Activated naive CD4-positive, alpha-beta T cell treated with anti-CD3 and anti-CD28 coated beads, Interleukin-2, amount 10 ng/mL, durations not matched to agents 7 days and 5 days (primary cell): ENCODE measurements around the gene GALNT15.

Source experiments
- CTCF ChIA-PET: fragments of 350-600 bp; sonication (Branson Sonifier 250); formaldehyde crosslinking; loops from one replicate; lab custom pipeline; 2021; ENCODE audit warnings: antibody characterized with exemption; lab: Charles Lee
- DNase-seq: peaks from one replicate; pipeline ENCODE4 v3.0.0-alpha.2; 2020
- H3K27ac Mint-ChIP-seq: one replicate; pipeline ENCODE4 v1.8.0; 2021; ENCODE audit warnings: mild to moderate bottlenecking, moderate library complexity, mixed read lengths
- H3K27me3 Mint-ChIP-seq: one replicate; pipeline ENCODE4 v1.8.0; 2021; ENCODE audit warnings: mild to moderate bottlenecking, mixed read lengths
- H3K36me3 Mint-ChIP-seq: one replicate; pipeline ENCODE4 v1.8.0; 2021; ENCODE audit warnings: mixed read lengths
- H3K4me1 Mint-ChIP-seq: one replicate; pipeline ENCODE4 v1.8.0; 2021; ENCODE audit warnings: mixed read lengths
- H3K4me3 Mint-ChIP-seq: one replicate; pipeline ENCODE4 v1.8.0; 2021; ENCODE audit warnings: mild to moderate bottlenecking, moderate library complexity, mixed read lengths
- H3K9me3 Mint-ChIP-seq: one replicate; pipeline ENCODE4 v1.8.0; 2021; ENCODE audit warnings: mixed read lengths

The GALNT15 gene

DNA sequence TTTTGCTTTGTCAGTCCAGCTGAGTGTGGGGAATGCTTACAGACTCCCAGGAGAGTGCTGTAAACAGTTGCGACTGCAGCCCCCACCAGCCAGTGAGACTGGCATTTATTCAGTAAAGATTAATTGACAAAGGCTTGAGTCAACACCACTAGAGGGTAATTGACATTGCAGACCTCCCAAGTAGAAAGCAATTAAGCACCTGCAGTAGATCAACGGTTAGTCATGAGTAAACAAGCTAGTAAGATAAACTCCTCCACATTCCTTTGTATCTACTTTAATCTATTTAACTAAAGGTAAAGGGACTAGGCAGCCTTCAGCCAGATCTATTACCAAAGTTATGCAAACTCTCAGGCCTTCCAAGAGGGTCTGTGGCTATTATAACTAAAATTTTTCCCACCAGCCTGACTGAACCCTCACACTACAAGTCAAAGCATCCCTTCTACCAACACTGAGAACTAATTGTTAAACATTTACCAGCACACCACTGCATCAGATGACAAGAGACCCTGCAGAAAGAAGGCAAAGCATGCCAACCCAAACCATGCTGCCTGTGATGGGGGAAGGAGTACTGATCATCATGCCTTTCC, 30.5 kb upstream of the GALNT15 start:
- peaks cover 11% of the 10 kb centered on the region for H3K9me3 Mint-ChIP-seq
- no peak overlapping the region for H3K4me3 Mint-ChIP-seq
- CTCF ChIA-PET, result no interaction called here
- H3K4me1 Mint-ChIP-seq, result peaks cover 5% of the 10 kb centered on the region
- DNase-seq, result no peak
- no peaks in the 10 kb centered on the region for H3K36me3 Mint-ChIP-seq
- H3K27ac Mint-ChIP-seq, result no peak overlapping the region
- H3K27me3 Mint-ChIP-seq, result peaks cover 9% of the 10 kb centered on the region

- CTCF ChIA-PET, result no interaction called here
- Mint-ChIP-seq H3K27me3 (peaks cover 9% of the 10 kb centered on the region), H3K27ac (no peak overlapping the region), H3K36me3 (no peaks in the 10 kb centered on the region), H3K4me3 (no peak overlapping the region), H3K4me1 (peaks cover 5% of the 10 kb centered on the region), H3K9me3 (peaks cover 11% of the 10 kb centered on the region)
- DNase-seq, result no peak
These were observed 29.3 kb upstream of the GALNT15 start for GRCh38 chr3:16145176-16145575.

DNA sequence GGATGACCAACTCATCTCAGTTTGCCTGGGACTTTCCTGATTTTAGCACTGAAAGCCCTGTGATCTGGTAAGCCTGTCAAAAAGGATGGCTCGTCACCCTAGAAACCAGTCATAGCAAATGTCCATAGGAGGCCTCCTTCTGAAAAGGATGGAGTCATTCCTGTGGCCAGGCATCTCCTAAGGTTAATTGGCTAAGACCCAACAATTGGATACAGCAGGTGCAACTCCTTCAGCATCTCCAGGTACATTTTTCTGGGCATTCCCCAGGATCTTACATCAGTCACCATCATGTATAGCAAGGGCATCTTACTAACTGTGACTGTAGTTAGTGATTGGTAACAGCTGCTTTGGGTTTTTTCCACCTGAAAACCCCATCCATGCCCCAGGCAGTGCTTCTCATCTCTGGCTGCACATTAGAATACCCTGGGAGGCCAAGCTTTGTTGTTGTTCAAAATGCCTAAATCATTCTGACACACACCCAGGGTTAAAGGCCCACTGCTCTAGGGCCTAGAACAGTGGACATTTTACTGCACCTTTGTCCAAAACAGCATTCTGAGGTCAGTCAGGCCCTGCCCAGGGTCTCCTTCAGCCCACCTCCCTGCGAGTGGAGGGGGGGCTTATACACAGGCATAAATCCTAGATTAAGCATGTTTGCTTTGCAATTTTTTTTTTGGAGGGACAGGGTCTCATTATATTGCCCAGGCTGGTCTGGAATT, 28.3 kb upstream of the GALNT15 start:
- peaks cover 11% of the 10 kb centered on the region for H3K9me3 Mint-ChIP-seq
- no peak overlapping the region for H3K27ac Mint-ChIP-seq
- CTCF ChIA-PET, result no interaction called here
- H3K4me1 Mint-ChIP-seq, result peaks cover 5% of the 10 kb centered on the region
- no peak for DNase-seq
- H3K4me3 Mint-ChIP-seq, result no peak overlapping the region
- H3K36me3 Mint-ChIP-seq, result no peaks in the 10 kb centered on the region
- H3K27me3 Mint-ChIP-seq, result peaks cover 9% of the 10 kb centered on the region

DNA sequence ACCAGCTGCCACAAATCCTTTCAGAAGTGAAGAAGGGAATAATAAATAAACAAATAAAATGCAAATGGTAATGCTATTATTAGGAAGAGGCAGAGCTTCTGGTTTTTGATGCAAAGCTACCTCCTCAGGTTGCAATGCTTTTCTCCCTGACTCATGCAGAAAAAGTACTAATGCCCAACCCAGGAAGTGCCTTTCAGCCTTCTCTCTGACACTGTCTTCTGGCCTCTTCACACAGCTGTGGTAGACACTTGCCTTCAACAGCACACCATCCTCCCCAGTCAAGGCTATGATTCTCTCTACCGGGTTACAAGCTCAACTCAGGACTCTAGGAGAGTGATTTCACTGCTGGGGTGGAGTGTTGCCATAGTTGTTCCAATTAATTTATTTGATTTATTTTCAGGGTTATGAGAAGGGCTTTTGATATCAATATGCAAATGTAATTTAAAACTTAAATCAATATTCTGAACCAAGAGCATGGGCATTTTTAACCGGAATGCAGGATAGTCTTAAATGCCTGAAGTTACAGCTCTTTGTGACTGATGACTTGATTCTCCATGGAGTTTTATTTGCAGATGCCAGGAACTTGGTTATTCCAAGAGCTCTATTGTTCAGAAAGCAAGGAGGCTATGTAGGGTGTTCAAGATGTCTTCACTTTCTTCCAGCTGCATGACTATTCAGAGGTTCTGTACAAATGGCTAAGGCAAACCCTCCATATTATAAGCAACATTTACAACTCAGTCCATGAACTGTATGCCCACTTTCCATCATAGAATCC, 27.1 kb upstream of the GALNT15 start:
- peaks cover 5% of the 10 kb centered on the region for H3K4me1 Mint-ChIP-seq
- DNase-seq, result no peak
- peaks cover 9% of the 10 kb centered on the region for H3K27me3 Mint-ChIP-seq
- CTCF ChIA-PET, result no interaction called here
- peaks cover 14% of the 10 kb centered on the region for H3K9me3 Mint-ChIP-seq
- H3K36me3 Mint-ChIP-seq, result no peaks in the 10 kb centered on the region
- no peak overlapping the region for H3K27ac Mint-ChIP-seq
- H3K4me3 Mint-ChIP-seq, result no peak overlapping the region

GRCh38 chr3:16148213-16148612, 26.3 kb upstream of the GALNT15 start:
- no peak for DNase-seq
- Mint-ChIP-seq H3K4me1 (peaks cover 5% of the 10 kb centered on the region), H3K27me3 (peaks cover 14% of the 10 kb centered on the region), H3K27ac (no peak overlapping the region), H3K36me3 (no peaks in the 10 kb centered on the region), H3K4me3 (no peak overlapping the region), H3K9me3 (peaks cover 16% of the 10 kb centered on the region)
- CTCF ChIA-PET, result no interaction called here

DNA sequence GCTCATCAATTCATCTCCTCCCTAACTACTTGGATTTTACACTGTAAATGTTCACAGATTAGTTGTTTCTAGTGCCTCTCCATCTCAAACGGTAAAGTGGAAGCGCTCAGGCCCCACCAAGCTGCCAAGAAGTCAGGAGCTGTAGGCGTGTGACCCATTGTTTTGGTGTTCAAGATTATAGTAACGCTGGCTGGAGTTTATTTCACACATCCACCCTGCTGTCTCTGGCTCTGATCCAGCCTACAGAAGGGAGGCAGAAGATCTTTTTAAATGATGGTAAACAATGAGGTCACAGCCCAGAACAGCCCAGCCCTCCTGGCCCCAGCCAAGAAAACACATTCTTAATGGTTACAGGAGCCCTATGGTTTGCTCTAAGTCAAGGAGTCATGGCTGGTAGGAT, 25.7 kb upstream of the GALNT15 start:
- DNase-seq, result no peak

GRCh38 chr3:16150285-16150684, 24.2 kb upstream of the GALNT15 start:
- H3K27me3 Mint-ChIP-seq, result peaks cover 15% of the 10 kb centered on the region
- peaks cover 5% of the 10 kb centered on the region for H3K4me1 Mint-ChIP-seq
- H3K4me3 Mint-ChIP-seq, result no peak overlapping the region

More for the DNA sequence above, 25.7 kb upstream of the GALNT15 start:
- no peak overlapping the region for H3K27ac Mint-ChIP-seq
- peaks cover 15% of the 10 kb centered on the region for H3K27me3 Mint-ChIP-seq
- H3K4me3 Mint-ChIP-seq, result no peak overlapping the region
- no peaks in the 10 kb centered on the region for H3K36me3 Mint-ChIP-seq
- peaks cover 13% of the 10 kb centered on the region for H3K9me3 Mint-ChIP-seq
- CTCF ChIA-PET, result no interaction called here
- H3K4me1 Mint-ChIP-seq, result peaks cover 5% of the 10 kb centered on the region

DNA sequence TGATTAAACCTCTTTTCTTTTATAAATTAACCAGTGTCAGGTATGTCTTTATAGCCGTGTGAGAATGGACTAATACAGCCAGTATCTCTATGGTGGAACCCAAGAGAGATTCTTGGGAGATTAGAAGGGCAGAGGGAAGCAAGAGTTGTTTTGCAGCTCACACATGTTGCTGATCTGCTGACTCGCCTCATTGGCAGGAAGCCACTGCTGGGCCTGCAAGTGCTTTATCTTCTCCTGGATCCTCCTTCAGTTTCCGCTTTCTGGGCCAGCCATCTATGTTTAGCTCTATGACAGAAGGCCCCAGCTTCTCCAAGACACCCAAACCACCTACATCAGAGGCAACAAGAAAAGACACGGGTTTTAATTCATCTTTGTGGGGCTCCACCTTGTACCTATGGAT, 23.4 kb upstream of the GALNT15 start:
- CTCF ChIA-PET, result no interaction called here
- H3K9me3 Mint-ChIP-seq, result peaks cover 5% of the 10 kb centered on the region
- H3K36me3 Mint-ChIP-seq, result no peaks in the 10 kb centered on the region
- H3K4me3 Mint-ChIP-seq, result no peak overlapping the region
- H3K4me1 Mint-ChIP-seq, result peaks cover 5% of the 10 kb centered on the region
- H3K27me3 Mint-ChIP-seq, result peaks cover 9% of the 10 kb centered on the region
- no peak for DNase-seq
- H3K27ac Mint-ChIP-seq, result no peak overlapping the region

More at GRCh38 chr3:16150285-16150684, 24.2 kb upstream of the GALNT15 start:
- H3K9me3 Mint-ChIP-seq, result peaks cover 5% of the 10 kb centered on the region
- CTCF ChIA-PET, result no interaction called here
- no peak overlapping the region for H3K27ac Mint-ChIP-seq
- no peak for DNase-seq
- H3K36me3 Mint-ChIP-seq, result no peaks in the 10 kb centered on the region

DNA sequence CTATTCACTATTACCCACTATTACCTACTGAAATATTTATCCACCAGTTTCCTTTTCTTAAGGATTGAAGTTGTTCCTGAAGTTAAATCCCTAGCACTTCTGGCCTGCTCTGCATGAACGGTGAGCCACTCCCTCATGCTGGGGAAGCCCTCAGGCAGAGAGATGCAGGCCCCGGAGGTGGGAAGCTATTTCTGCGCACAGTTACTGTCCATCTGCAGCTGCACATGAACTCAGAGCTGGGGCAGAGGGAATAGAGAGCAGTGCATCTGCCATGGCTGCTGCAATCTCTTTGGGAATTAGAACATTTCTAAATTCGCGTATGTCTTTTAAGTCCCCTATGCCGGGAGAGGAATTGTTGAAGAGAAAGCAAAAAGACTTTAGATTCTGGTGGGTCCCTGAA, 6.3 kb upstream of the GALNT15 start:
- H3K4me1 Mint-ChIP-seq, result no peaks in the 10 kb centered on the region
- no peaks in the 10 kb centered on the region for H3K9me3 Mint-ChIP-seq
- CTCF ChIA-PET, result no interaction called here
- no peak overlapping the region for H3K27ac Mint-ChIP-seq
- no peak overlapping the region for H3K4me3 Mint-ChIP-seq
- no peaks in the 10 kb centered on the region for H3K36me3 Mint-ChIP-seq
- peaks cover 10% of the 10 kb centered on the region for H3K27me3 Mint-ChIP-seq
- no peak for DNase-seq

- DNase-seq, result no peak
- no peaks in the 10 kb centered on the region for H3K9me3 Mint-ChIP-seq
These were observed 3.5 kb upstream of the GALNT15 start for GRCh38 chr3:16171009-16171408.

GRCh38 chr3:16171825-16172224, 2.7 kb upstream of the GALNT15 start:
- Mint-ChIP-seq H3K4me3 (no peak overlapping the region), H3K27ac (no peak overlapping the region), H3K36me3 (no peaks in the 10 kb centered on the region), H3K27me3 (peaks cover 32% of the 10 kb centered on the region), H3K4me1 (no peaks in the 10 kb centered on the region), H3K9me3 (no peaks in the 10 kb centered on the region)
- CTCF ChIA-PET, result no interaction called here
- DNase-seq, result no peak

More at GRCh38 chr3:16171009-16171408, 3.5 kb upstream of the GALNT15 start:
- Mint-ChIP-seq H3K27me3 (peaks cover 28% of the 10 kb centered on the region), H3K4me1 (no peaks in the 10 kb centered on the region), H3K27ac (no peak overlapping the region), H3K36me3 (no peaks in the 10 kb centered on the region), H3K4me3 (no peak overlapping the region)
- CTCF ChIA-PET, result no interaction called here

GRCh38 chr3:16173283-16174025, 1.0 kb upstream of the GALNT15 start:
- no peak overlapping the region for H3K4me3 Mint-ChIP-seq
- H3K9me3 Mint-ChIP-seq, result no peaks in the 10 kb centered on the region
- H3K36me3 Mint-ChIP-seq, result no peaks in the 10 kb centered on the region
- no peaks in the 10 kb centered on the region for H3K4me1 Mint-ChIP-seq
- CTCF ChIA-PET, result interaction anchor here (1.4 kb wide), 1 partner anchor 124 kb away, joined by 3 read pairs; no protein-coding TSS in a partner anchor
- H3K27me3 Mint-ChIP-seq, result peaks cover 35% of the 10 kb centered on the region
- no peak overlapping the region for H3K27ac Mint-ChIP-seq
- no peak for DNase-seq

- Mint-ChIP-seq H3K27me3 (peaks cover 36% of the 10 kb centered on the region), H3K27ac (no peak overlapping the region), H3K4me1 (no peaks in the 10 kb centered on the region), H3K9me3 (no peaks in the 10 kb centered on the region), H3K4me3 (no peak overlapping the region), H3K36me3 (no peaks in the 10 kb centered on the region)
- no peak for DNase-seq
- CTCF ChIA-PET, result interaction anchor here (1.4 kb wide), 1 partner anchor 125 kb away, joined by 3 read pairs; no protein-coding TSS in a partner anchor
These were observed 489 bp upstream of the GALNT15 start for GRCh38 chr3:16174026-16174355.
